Activated T-cell treated with anti-CD3 and anti-CD28 coated beads, Interleukin-2, amount 50 U/mL, for 4 hours (primary cell): ENCODE measurements around the gene KPNB1. TPM values are rescaled to one million over a fixed set of nuclear protein-coding genes. Genes with fewer than 3 reads are reported as not detected.

Experiments
- ATAC-seq, 2 donors: fragments of 200-7000 bp; cut with Tn5 transposase; one replicate each; pipeline ENCODE4 v1.10.0; 2021
- DNase-seq: peaks from one replicate; pipeline ENCODE4 v3.0.0-alpha.2; 2020
- H3K27me3 Mint-ChIP-seq: one replicate; pipeline ENCODE4 v1.8.0; 2021; ENCODE audit warnings: low read depth, mixed read lengths
- H3K36me3 Mint-ChIP-seq: one replicate; pipeline ENCODE4 v1.8.0; 2022; ENCODE audit warnings: mixed read lengths; ENCODE audit not compliant: insufficient read depth
- H3K4me1 Mint-ChIP-seq: one replicate; pipeline ENCODE4 v1.8.0; 2021; ENCODE audit warnings: low read depth, mixed read lengths
- H3K4me3 Mint-ChIP-seq: one replicate; pipeline ENCODE4 v1.8.0; 2021; ENCODE audit warnings: mild to moderate bottlenecking, moderate library complexity, mixed read lengths
- H3K9me3 Mint-ChIP-seq: one replicate; pipeline ENCODE4 v1.8.0; 2021; ENCODE audit warnings: mixed read lengths
- total RNA-seq, 3 donors: library from RNA; stranded (reverse); gene quantifications; one replicate each; pipeline ENCODE4 v1.2.1, GENCODE V29; 2021

The KPNB1 gene
- total RNA-seq, 3 donors from 2014 or later: 916 to 992 (median 944) TPM

GRCh38 chr17:47692895-47693730 lies 43.4 kb downstream of the KPNB1 start:
- H3K4me1 Mint-ChIP-seq: peaks cover 53% of the 10 kb centered on the region

DNA sequence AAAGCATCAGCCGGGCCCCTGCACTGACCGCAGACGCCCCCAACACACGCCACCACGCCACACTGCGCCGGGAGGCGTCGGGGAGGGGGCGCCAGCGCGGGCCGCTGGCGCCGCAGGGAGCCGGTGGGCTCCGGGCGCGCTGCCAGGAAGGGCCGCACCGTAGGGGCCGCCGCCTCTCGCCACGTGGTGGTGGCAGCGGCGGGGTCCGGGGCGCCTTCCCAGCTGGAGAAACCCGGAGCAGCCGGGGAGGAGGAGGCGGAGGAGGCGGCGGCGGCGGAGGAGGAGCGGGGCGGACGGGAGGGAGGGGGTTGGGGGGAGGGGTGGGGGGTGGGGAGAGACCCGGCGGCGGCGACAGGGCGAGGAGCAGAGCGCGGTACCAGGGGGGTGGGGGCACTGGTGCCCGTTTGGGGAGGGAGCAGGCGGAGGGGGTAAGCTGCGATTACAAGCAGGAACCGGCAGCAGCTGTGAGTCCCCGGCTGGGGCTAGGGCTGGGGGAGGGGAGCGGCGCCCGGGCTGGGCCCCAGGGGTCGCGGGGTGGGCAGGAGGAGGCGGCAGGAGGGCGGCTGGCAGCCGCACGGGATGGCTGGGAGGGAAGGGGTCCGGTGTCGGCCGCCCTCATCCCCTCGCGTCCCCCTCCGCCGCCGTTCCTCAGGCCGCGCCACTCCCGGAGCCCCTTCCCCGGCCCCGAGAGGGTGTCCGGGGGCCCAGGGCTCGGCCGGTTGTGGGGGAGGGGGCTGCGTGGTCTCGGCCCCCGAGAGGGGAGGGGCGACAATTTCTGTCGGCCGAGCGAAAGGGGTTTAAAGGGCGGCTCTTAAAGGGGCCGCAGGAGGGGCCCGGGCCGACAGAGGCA lies 44.2 kb downstream of the KPNB1 start, which contains the start of gene TBKBP1:
TBKBP1 (plus strand) TSS at position 431 of the 850 bp plus-strand sequence. CDS start 1,952 bp downstream, outside the sequence.
- Mint-ChIP-seq H3K36me3 (peaks cover 5% of the 10 kb centered on the region), H3K27me3 (no peaks in the 10 kb centered on the region), H3K4me1 (peaks cover 61% of the 10 kb centered on the region), H3K4me3 (peak within 1 kb of the TSS; percentile 95), H3K9me3 (no peaks in the 10 kb centered on the region)
- ATAC-seq: peak; percentile 47 to 53
- peak; percentile 63 for DNase-seq

More at GRCh38 chr17:47692895-47693730, 43.4 kb downstream of the KPNB1 start:
- H3K4me3 Mint-ChIP-seq: peak overlapping the region; percentile 95
- no peaks in the 10 kb centered on the region for H3K9me3 Mint-ChIP-seq
- no peak for ATAC-seq
- no peak for DNase-seq
- no peaks in the 10 kb centered on the region for H3K27me3 Mint-ChIP-seq
- H3K36me3 Mint-ChIP-seq: peaks cover 5% of the 10 kb centered on the region

DNA sequence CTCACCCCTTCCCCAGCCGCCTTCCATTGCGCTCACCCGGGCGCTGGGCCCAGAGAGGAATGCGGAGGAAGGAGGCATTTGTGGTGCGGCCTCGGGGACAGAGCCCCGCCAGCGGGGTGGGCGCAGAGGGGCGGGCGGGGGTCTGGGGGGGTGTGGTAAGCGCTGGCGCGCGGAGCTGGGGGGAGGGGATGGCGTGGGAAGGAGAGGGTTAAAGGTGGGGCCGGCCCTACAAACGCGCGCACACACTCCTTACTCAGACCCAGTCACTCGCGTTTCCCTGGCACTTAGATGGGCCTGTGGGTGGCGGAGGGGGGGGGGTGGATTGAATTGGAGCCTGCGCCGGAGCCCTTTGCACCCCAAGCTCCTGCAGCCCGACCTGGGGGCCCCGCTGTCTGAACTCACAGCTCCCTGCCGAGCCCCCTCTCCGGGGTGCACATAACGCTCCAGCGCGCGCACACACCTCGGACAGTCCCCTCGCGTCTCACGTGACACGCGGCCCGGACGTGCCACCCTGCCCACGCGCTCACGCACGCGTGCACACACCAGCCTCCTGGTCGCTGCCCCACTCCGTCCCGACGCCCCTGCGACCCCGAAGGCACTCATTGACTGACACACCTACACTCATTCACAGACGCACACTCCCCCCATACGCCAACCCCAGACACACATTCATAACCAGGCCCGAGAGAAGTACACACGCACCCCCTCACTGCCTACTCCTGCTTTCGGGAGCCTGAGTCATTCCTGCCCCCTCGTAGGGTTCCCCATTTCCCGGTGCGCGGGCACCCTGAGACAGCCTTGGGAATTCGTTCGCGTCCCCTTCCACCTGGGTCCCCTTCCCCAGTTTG lies 45.1 kb downstream of the KPNB1 start:
- Mint-ChIP-seq H3K27me3 (no peaks in the 10 kb centered on the region), H3K4me1 (peaks cover 64% of the 10 kb centered on the region), H3K9me3 (no peaks in the 10 kb centered on the region), H3K4me3 (peak overlapping the region; percentile 83), H3K36me3 (peaks cover 7% of the 10 kb centered on the region)
- DNase-seq: peak; percentile 63
- ATAC-seq: peak; percentile 55 to 63

GRCh38 chr17:47695429-47696376 lies 46.0 kb downstream of the KPNB1 start:
- no peaks in the 10 kb centered on the region for H3K27me3 Mint-ChIP-seq
- peak overlapping the region; percentile 83 for H3K4me3 Mint-ChIP-seq
- no peak for DNase-seq
- no peak for ATAC-seq
- H3K9me3 Mint-ChIP-seq: no peaks in the 10 kb centered on the region
- H3K4me1 Mint-ChIP-seq: peaks cover 61% of the 10 kb centered on the region
- H3K36me3 Mint-ChIP-seq: peaks cover 7% of the 10 kb centered on the region

- Mint-ChIP-seq H3K9me3 (no peaks in the 10 kb centered on the region), H3K27me3 (no peaks in the 10 kb centered on the region), H3K4me1 (peaks cover 68% of the 10 kb centered on the region), H3K4me3 (peak overlapping the region; percentile 83), H3K36me3 (peaks cover 10% of the 10 kb centered on the region)
- ATAC-seq: no peak
- DNase-seq: no peak
Observed at GRCh38 chr17:47696717-47697642, 47.3 kb downstream of the KPNB1 start.

GRCh38 chr17:47697906-47698711 lies 48.4 kb downstream of the KPNB1 start:
- peak overlapping the region; percentile 23 for H3K4me3 Mint-ChIP-seq
- peaks cover 10% of the 10 kb centered on the region for H3K36me3 Mint-ChIP-seq
- no peaks in the 10 kb centered on the region for H3K9me3 Mint-ChIP-seq
- no peak for DNase-seq
- ATAC-seq: no peak
- no peaks in the 10 kb centered on the region for H3K27me3 Mint-ChIP-seq
- H3K4me1 Mint-ChIP-seq: peaks cover 65% of the 10 kb centered on the region

DNA sequence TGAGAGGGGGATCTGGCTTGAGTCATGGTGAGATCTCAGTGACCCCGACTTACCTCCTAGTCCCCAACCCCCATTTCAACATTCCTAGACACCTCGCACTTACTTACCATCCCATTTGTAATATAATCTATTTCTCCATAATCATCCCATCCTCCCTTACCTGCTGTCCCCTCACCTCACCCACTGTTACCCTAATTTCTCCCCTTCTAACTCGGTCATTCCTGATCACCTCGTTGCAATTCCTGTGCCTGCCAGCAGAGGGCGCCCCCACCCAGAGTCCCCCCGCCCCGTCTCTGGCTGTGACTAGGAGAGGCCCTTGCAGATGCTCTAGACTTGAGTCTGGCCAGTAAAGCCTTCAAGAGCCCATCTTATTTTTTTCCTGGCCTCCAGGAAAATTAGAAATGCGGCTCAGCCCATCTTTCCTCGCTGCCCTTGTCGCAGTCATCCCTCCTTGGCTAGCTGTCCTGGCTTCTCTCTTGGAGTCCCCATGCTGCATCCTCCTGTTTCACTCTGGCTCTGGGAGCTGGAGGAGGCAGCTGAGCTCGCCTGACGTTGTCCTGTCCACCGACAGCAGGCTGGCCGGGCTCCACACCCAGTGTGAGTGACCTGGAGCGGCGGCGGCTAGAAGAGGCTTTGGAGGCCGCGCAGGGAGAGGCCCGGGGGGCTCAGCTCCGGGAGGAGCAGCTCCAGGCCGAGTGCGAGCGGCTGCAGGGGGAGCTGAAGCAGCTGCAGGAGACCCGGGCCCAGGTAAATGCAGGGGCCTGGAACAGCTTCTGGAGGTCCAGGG lies 49.2 kb downstream of the KPNB1 start:
- Mint-ChIP-seq H3K4me3 (peak overlapping the region; percentile 41), H3K4me1 (peaks cover 69% of the 10 kb centered on the region), H3K9me3 (no peaks in the 10 kb centered on the region), H3K36me3 (peaks cover 13% of the 10 kb centered on the region), H3K27me3 (no peaks in the 10 kb centered on the region)
- ATAC-seq (peak; percentile 17 to 33), DNase-seq (peak; percentile 86)

- no peaks in the 10 kb centered on the region for H3K27me3 Mint-ChIP-seq
- H3K9me3 Mint-ChIP-seq: no peaks in the 10 kb centered on the region
- peaks cover 75% of the 10 kb centered on the region for H3K4me1 Mint-ChIP-seq
- peak overlapping the region; percentile 2 for H3K4me3 Mint-ChIP-seq
- no peak for ATAC-seq
- no peak for DNase-seq
- peaks cover 14% of the 10 kb centered on the region for H3K36me3 Mint-ChIP-seq
Observed at GRCh38 chr17:47699536-47699840, 49.8 kb downstream of the KPNB1 start.

GRCh38 chr17:47700471-47701449 lies 51.0 kb downstream of the KPNB1 start:
- peak in 1 of 2 donors; percentile 9 for ATAC-seq
- H3K4me3 Mint-ChIP-seq: peak overlapping the region; percentile 77
- peaks cover 20% of the 10 kb centered on the region for H3K36me3 Mint-ChIP-seq
- H3K9me3 Mint-ChIP-seq: no peaks in the 10 kb centered on the region
- peak; percentile 9 for DNase-seq
- peaks cover 78% of the 10 kb centered on the region for H3K4me1 Mint-ChIP-seq
- H3K27me3 Mint-ChIP-seq: no peaks in the 10 kb centered on the region

- H3K4me1 Mint-ChIP-seq: peaks cover 81% of the 10 kb centered on the region
- H3K36me3 Mint-ChIP-seq: peaks cover 20% of the 10 kb centered on the region
- no peak for DNase-seq
- H3K27me3 Mint-ChIP-seq: no peaks in the 10 kb centered on the region
- no peak for ATAC-seq
- H3K9me3 Mint-ChIP-seq: no peaks in the 10 kb centered on the region
- H3K4me3 Mint-ChIP-seq: peak overlapping the region; percentile 77
Observed at GRCh38 chr17:47701608-47702007, 51.9 kb downstream of the KPNB1 start.
